ENCODE data around the gene FLACC1.
"Not testable (repeated sequence)": the region's sequence is repeated elsewhere in the genome, so short reads cannot be mapped to it uniquely, and the experiment has no call there.

FLACC1 gene, protein sequence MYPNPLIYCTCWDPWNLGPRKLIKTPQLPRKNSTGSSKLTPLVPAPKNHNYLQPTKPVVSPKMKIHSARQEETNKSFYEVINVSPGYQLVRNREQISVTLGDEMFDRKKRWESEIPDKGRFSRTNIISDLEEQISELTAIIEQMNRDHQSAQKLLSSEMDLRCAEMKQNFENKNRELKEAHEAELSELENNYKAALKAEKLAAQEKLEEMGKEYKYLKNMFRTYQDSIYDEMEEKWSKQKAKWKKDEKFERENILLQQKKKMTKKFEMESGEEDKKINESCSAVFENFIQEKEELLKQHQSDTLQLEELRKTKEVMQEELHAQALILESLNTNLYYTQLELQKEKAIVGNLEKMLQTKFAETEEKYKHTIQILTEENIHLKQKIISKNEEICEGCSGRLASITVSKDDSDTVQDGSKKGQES

DNA sequence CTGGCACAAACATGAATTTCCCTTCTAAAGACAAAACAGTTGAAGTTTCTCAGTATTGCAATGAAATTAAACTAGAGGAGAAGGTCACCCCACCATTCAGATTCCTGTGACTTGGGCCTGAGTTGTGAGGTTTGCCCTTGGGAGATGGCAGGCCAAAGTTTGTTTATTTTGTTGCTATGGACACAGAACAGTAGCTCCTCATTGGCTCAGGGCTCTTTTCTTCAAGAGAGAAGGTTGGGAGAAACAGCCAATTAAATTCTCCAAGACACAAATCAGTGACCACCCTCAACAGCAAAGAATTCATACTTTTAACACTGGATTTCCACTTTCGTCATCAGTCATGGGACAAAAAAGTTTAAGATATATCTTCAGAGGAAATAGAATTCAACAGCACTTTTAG lies at the start of gene FLACC1:
Gene FLACC1 (minus strand): TSS at position 125 of the 400 bp plus-strand sequence. CDS start 5,941 bp downstream, outside the sequence.
- no peak for DNase-seq

DNA sequence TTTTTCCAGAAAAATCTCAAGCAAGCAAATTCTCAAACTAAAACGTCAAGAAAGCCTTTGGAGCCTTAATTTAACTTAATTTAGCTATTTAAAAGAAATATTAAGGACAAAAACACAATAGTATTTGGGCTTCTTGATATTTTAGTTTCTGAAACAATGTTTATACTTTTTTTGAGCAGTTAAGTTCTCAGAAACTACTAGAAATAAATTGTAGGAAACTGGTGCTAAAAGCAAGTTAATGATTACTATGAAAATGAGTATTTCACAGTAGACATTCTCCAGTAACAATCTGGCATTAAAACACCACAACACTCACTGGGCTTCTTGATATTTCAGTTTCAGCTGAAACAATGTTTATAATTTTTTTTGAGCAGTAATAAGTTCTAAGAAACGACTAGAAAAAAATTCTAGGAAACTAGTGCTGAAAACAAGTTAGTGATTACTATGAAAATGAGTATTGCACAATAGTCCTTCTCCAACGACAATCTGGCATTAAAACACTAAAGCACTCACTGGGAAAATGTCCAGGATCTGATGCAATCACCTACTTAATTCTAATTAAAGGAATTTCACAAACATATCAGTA lies 49.0 kb upstream of the FLACC1 start:
- no peak for DNase-seq

DNA sequence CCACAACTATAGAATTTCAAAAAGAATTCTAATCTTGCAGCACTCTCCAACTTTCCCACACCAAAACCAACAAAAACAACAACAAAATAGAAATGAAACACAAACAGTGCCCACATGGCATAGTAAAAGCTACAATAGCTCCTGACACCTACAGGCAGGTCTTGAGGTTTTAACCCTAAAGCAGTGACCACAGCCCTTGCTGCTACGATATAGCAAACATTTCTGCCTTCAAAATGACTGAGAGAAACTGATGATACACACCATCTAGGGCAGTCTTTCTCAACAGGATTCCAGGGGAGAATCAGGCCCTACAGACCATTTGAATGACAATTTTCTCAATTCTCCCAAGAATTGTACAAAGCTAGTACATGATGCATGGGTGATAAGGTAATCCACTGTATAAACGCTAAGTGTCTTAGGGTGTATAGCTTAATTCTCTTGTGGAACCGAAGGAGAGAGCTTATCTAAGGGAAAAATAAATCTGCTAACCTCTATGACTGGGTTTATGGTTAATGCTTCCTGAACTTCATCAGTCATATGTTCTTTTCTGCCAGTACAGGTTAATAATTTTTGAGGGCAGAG lies 47.6 kb upstream of the FLACC1 start:
- DNase-seq = no peak

DNA sequence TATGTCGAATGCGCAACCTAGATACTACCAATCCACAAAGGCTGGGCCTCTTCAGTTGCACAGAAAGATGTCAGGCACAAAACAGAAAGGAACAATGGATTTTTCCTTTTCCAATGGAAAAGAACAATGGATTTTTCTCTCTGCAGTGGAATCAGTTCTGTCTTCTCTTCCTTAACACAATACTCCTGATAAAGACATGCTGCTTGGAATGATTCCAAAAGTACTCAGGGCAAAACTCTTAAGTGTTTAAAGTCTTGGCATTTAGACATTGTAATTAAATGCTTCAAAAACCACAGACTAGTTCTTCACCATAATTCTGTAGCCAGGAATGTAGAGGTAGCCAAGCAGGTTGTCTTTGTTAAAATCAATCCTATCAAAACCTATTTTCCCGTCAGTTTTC lies 46.7 kb upstream of the FLACC1 start:
- DNase-seq = no peak

DNA sequence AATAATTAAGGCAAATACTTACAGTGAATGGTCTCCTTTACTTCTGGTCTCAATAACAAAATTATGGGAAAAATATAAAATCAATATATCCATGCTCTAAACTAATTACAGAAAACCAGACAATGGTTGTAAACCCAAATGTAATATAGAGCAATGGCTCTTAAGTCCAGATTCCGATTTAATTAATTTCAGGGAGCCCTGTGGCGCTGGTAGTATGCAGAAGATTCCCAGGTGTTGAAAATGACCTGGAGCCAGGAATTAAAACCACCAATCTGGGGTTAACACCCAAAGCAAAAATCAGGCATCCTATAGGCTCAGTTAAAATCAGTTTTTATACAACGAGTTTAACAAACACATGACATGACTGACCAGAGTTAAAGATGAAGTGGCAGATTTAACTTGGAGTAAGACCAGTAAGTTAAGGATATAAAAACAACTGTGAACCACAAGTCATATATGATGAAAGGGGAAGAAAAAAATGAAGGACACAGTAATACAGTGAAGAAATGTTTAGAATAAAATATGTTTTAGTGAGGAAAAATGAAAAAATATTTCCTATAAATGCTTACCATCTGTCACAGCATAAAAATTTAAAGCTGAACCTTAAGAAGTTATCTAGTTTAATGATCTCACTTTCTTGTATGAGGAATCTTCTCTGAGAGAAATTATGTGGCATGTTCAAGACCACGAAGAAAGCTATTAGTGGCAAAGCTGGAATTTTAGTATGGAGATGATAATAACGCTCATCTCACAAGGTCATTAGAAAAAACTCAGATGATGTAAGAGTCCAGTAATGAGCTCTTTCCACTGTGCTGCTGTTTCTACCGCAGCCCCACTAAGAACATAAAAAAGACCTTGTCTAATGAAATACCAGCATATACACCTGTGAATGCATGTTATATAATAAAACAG lies 45.8 kb upstream of the FLACC1 start:
- no peak for DNase-seq

DNA sequence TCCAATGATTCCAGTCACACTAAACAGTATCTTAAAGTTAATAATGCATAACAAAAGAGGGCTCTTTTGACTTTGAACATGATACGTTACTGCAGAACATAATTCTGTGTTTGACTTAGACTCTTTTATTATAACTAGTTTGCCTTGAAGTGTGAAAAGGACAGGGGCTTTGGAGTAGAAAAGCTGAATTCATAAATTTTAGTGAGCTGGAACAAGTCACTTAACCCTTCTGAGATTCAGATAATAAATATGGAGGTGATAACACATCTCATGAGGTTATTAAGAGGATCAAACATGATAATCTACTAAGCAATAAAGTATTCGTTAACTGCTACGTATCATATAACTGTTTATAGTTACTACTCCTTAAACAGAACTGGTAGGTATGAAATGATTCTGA lies 44.7 kb upstream of the FLACC1 start:
- no peak for DNase-seq

DNA sequence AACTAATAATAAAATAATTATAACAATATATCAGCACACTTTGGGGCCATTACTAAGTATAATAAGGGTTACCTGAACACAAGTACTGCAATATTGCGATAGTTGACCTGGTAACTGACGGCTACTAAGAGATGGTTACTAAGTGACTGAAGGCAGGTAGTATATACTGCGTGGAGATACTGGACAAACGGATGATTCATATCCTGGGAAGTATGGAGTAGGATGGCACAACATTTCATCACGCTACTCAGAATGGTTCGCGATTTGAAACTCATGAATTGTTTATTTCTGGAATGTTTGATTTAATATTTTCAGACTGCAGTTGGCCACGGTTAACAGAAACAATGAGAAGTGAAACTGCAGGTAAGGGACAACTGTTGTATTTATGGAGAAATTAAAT lies 39.5 kb upstream of the FLACC1 start:
- no peak for DNase-seq

DNA sequence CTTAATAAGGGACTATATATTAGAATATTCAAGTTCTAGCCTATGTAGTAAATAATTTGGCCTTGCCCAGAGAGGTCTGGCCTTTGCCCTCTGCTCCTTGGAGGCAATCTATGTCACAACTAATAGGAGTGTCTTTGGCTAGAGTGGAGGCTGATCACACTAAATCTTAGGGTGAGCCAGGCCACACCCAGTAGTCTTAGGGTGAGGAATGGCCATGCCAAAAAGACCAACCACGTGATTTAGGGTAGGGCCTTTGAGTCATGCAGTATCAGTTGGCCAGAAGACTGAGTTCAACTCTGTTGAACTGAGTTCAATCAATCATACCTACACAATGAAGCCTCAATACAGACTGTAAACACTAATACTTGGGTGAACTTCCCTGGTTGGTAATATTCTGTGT lies 26.0 kb upstream of the FLACC1 start:
- DNase-seq = no peak

DNA sequence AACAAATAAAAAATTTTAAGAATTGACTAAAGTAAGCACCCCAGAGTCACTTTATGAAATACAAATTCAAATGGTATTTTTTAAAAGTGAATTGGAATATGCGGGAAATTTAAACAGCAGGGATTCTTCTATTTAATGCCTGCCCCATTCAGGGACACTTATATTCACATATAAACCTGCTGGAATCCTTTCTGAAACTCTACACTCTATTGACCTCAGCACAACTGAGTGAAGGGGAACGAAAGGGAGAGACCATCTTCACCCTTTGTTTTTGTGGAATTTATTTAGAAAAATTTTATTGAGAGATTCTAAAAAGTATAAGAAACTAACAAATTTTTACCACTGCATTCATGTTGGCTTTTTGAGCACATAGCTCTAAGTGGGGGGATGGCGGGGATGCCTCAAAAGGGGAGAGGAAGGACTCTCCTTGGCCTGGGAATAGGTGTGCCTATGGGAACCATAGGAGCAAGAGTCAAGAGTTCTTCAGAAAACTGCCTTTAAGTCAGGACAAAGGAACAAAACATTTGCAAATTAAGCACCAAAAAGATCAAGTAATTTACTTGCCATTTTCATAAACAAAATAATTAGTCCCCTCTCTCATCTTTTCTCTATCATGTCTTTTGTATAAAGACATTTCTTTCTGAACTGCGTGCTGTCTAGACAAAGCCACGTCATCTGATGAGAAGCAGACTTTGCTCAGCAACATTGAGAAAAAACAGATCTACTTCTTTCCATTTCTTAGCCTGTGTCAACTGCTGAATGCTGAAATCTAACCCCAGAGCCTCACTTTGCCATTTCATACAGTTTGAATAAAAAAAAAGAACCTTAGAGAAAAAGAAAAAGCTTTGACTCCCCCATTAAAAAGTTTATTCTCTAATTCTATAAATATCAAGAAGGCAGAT lies 21.6 kb upstream of the FLACC1 start:
- no peak for DNase-seq

DNA sequence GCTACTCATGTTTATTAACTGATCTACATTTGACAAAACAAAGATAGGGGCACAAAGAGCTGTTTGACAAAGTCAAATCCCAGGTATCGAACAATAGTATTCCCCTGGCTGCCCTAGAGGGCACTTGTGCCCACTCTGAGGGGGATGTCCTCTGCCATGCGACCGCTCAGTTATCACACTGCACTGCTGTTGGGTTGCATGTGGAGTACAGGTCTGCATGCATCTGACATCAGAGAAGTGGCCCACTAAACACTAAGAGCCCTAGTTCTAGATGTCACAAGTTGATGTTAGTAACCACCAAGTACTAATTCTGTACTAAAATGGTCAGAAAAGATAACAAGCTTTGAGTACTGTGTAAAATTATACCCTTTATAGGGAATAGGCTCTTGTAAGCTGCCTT lies 20.1 kb upstream of the FLACC1 start:
- no peak for DNase-seq

DNA sequence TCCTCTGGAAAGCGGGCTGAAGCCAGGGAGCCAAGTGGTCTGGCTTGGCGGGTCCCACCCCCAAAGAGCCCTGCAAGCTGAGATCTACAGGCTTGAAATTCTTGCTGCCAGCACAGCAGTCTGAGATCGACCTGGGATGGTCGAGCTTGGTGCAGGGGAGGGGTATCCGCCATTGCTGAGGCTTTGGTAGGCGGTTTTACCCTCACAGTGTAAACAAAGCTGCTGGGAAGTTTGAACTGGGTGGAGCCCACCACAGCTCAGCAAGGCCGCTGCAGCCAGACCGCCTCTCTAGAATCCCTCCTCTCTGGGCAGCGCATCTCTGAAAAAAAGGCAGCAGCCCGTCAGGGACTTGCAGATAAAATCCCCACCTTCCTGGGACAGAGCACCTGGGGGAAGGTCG lies 12.6 kb upstream of the FLACC1 start:
- no peak for DNase-seq

DNA sequence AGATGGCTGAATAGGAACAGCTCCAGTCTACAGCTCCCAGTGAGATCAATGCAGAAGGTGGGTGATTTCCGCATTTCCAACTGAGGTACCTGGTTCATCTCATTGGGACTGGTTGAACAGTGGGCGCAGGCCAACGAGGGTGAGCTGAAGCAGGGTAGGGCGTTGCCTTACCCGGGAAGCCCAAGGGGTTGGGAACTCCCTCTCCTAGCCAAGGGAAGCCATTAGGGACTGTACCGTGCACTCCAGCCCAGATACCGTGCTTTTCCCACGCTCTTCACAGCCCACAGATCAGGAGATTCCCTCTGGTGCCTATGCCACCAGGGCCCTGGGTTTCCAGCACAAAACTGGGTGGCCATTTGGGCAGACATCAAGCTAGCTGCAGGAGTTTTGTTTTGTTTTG lies 12.2 kb upstream of the FLACC1 start:
- not testable (repeated sequence) for DNase-seq

DNA sequence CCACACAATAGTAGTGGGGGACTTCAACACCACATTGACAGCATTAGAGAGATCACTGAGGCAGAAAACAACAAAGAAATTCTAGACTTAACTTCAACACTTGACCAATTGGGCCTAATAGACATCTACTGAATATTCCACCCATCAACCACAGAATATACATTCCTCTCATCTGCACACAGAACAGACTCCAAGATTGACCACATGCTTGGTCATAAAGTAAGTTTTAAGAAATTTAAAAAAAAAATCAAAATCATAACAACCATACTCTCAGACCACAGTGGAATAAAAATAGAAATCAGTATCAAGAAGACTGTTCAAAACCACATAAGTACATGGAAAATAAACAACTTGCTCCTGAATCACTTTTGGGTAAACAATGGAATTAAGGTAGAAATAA lies 9.0 kb upstream of the FLACC1 start:
- DNase-seq = no peak

DNA sequence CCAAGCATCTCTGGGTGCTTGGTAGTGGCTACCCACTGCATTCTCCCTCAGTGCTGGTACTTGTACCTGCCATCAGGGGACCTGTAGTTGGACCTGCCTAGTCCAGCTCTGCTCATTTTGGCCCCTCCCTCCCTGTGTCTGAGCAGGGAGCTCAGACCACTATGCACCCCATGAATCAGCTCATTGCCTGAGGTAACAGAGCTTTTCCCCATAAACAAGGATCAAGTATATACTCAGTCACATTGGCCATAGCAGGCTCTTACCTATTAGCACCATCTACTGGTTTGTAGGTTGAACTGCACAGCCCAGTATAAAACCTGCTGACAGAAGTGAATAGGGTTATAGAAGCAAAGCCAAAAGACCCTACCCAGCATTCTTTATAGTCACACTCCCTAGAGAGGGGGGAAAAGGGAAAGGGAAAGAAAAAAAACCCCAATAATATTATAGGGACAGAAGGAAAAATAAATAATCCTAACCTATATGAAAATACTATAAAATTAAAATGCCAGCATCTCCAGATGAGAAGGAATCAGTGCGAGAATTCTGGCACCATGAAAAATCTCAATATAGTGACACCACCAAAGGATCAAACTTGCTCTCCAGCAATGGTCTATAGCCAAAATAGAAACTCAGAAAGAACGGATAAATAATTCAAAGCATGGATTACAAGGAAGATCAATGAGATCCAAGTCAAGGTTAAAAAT lies 6.9 kb upstream of the FLACC1 start:
- peak; percentile 18 for DNase-seq

DNA sequence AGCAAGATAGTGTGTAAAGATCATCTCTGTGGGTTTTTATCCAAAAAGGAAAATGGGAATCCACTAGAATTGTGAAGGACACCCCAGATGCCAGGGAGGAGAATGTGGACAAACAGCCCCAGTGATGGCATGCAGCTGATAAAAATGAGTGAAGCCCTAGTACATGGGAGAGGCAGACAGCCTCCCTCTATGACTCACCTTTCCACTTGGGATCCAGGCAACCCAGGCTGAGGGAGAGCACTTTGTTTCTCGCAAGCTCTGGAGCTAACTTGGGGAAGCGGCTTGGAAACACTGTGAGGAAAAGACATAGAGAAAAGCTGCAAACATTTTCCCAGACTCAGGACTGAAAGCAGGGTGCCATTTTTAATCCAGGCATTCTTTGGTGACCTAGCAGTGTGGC lies 5.3 kb upstream of the FLACC1 start:
- no peak for DNase-seq

DNA sequence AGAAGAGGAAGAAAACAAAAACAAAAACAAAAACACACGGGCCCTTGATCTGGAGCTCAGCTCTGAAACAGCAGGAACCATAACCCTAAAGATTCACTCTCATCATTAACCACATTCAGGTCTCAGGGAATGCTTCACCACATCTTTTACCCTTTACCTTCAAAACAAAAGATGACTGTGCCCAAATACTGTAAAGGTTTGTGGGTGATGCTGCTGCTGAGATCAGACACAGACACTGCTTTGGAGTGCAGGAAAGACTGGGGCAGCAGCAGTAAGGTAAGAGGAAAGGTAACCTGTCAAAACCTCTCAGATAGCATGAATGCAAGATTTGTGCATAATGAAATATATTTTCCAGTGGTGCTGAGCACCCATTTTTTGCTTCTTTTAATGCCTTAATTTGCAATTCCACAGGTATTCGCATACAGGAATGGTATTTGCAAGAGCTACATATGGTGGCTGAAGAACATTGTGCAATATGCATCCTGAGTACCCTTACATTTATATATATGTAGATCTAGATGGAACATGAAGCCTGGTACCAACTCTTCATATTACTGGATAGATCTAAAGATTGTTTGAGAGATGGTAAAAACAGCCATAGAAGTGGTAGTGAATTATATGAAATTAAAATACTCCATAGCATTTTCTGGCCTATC lies 4.1 kb upstream of the FLACC1 start:
- DNase-seq = no peak

DNA sequence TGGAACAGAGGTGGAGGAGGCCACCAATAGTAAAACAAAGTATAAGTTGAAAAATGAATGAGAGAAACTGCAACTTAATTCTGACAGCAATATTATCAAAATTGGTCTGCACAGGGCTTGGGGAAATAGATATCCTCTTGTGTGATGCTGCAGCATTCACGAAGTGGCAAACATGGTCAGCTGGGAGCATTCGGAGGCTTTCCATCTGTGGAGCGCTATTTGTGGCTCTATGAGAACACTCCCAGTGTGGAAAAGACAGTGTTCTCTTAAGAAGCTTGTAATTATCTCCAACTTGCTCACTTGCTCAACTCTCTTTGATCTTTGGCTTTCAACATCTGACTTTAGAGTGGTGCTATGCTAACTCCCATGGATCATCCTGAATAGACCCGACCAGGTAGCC lies 3.1 kb upstream of the FLACC1 start:
- no peak for DNase-seq

DNA sequence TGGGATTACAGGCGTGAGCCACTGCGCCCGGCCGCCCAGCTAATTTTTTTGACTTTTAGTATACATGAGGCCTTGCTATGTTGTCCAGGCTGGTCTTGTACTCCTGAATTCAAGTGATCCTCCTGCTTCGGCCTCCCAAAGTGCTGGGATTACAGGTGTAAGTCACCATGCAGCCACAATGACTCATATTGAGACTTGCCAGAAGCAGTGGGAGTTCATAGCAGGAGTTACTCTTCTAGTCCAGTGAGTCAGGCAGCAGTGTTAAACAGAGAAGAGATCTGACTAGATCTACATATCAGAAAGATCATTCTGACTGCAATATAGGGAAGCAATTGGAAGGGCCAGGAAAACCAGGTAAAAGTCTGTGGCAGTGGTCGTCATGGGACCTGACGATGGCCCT lies 1.5 kb upstream of the FLACC1 start:
- DNase-seq = no peak

DNA sequence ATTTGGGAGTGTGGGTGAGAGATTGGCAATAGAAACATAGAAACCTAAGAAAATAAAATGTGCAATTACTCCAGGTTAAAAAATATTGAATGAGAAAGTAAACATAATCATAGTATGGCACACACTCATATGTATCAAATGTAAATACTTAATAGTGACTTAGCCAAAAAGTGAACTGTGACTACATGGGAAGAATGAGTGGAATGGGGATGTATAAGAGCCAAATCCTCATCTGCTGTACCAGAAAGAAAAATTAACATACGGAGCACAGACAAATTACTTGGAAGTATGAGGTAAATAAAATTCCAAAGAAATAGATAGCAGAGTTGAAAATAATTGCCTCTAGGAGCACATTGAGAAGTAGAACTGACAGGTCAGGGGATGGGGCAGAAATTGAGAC lies 4.0 kb downstream of the FLACC1 start:
- DNase-seq = no peak

DNA sequence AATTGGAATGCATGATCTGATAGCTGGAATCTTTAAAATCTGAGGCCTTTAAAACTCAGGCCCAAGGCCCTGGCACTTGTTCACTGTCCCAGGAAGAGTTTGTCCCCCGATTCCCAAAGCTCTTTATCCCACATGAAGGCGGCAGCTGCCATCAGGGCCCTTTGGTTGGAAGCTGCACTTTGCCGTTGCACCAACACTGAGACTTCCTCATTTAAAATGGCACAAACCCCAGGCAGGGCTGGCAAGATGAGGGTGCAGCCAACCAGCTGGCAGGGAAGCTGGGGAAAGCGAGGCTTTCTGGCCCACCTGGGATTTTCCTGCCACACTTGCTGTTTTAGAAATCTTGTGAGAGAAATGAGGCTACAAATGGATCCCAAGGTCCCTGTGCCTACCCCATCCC lies 6.3 kb downstream of the FLACC1 start:
- DNase-seq = no peak

DNA sequence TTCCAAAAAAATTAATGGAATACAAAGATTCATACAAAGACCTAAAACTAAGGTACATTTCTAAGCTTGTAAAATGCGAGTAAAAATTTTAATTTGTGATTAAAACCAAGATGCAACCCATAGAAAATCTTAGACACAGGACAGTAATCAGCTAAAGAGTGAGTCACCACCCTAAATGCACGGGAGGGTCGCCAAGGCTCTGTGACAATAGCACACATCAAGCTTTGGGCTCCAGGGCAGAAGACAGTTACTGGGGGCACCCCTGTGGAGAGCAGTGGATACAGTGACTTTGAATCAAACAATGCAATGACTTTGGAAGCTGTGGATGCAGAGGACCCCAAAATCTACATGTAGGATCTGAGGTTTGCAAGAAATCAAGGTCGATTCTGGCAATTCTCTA lies 7.5 kb downstream of the FLACC1 start:
- DNase-seq = no peak

Measured in SIG-M5 (cell line).